EH (cell line): ENCODE measurements around the gene RAD51B.

ENCODE experiments used
- DNase-seq: peaks from one replicate; pipeline ENCODE4 v3.0.0-alpha.2; 2015; ENCODE audit warnings: low read depth

Gene RAD51B

GRCh38 chr14:68386950-68387779 is 567.6 kb downstream of the RAD51B start:
- DNase-seq: peak; percentile 62

- no peak for DNase-seq
Observed at GRCh38 chr14:68389943-68390342, 570.4 kb downstream of the RAD51B start.

GRCh38 chr14:68390741-68391140 is 571.2 kb downstream of the RAD51B start:
- no peak for DNase-seq

GRCh38 chr14:68391311-68392014 is 571.9 kb downstream of the RAD51B start:
- DNase-seq: peak; percentile 84

- DNase-seq: peak; percentile 36
Observed at GRCh38 chr14:68392393-68393141, 573.0 kb downstream of the RAD51B start.

GRCh38 chr14:68393259-68393658 is 573.7 kb downstream of the RAD51B start:
- DNase-seq: no peak

- peak; percentile 58 for DNase-seq
Observed at GRCh38 chr14:68394118-68394763, 574.7 kb downstream of the RAD51B start.

GRCh38 chr14:68394764-68395143 is 575.2 kb downstream of the RAD51B start:
- no peak for DNase-seq

GRCh38 chr14:68395604-68396003 is 576.0 kb downstream of the RAD51B start:
- peak; percentile 81 for DNase-seq

- DNase-seq: no peak
Observed at GRCh38 chr14:68396461-68396860, 576.9 kb downstream of the RAD51B start.

GRCh38 chr14:68397371-68397811 is 577.8 kb downstream of the RAD51B start:
- peak; percentile 38 for DNase-seq

- peak; percentile 94 for DNase-seq
Observed at GRCh38 chr14:68397822-68398221, 578.2 kb downstream of the RAD51B start.

- no peak for DNase-seq
Observed at GRCh38 chr14:68398370-68398769, 578.8 kb downstream of the RAD51B start.

GRCh38 chr14:68399971-68400370 is 580.4 kb downstream of the RAD51B start:
- no peak for DNase-seq

- DNase-seq: peak; percentile 76
Observed at GRCh38 chr14:68401317-68401716, 581.7 kb downstream of the RAD51B start.

- peak; percentile 49 for DNase-seq
Observed at GRCh38 chr14:68401855-68402254, 582.3 kb downstream of the RAD51B start.

- no peak for DNase-seq
Observed at GRCh38 chr14:68402525-68403101, 583.0 kb downstream of the RAD51B start.

GRCh38 chr14:68403191-68404145 is 583.9 kb downstream of the RAD51B start:
- DNase-seq: peak; percentile 84

- DNase-seq: no peak
Observed at GRCh38 chr14:68404146-68404527, 584.6 kb downstream of the RAD51B start.

GRCh38 chr14:68404652-68405183 is 585.1 kb downstream of the RAD51B start:
- peak; percentile 68 for DNase-seq
